ENCODE data around the gene ANKRD28. TPM values are rescaled to one million over a fixed set of nuclear protein-coding genes. Genes with fewer than 3 reads are reported as not detected.

The ANKRD28 gene
- total RNA-seq, 1 experiment from 2014 or later: 47.5 TPM

GRCh38 chr3:15673536-15673935 is 124.2 kb downstream of the ANKRD28 start:
- no TSS peak for BruUV-seq (replicated peaks)
- H3K9me2 ChIP-seq (ENCODE audit: insufficient read depth): no peaks in the 10 kb centered on the region
- H3K9me3 ChIP-seq (ENCODE audit: control insufficient read depth in 1 of 2, insufficient read depth in 1 of 2, low read depth in 1 of 2, low read length in 2 of 2): no peaks in the 10 kb centered on the region
- no peak for TF ChIP-seq ZFX (IDR thresholded peaks at IDR 0.05)
- TF ChIP-seq EGR1 (IDR thresholded peaks at IDR 0.05; ENCODE audit: low read depth): no peak
- no peak for TF ChIP-seq EZH2 (IDR thresholded peaks at IDR 0.05)
- no peak for TF ChIP-seq SIN3A (IDR thresholded peaks at IDR 0.05; ENCODE audit: low read depth)
- TF ChIP-seq CBX3 (IDR thresholded peaks at IDR 0.05; ENCODE audit: low read depth): no peak
- TF ChIP-seq YY1 (IDR thresholded peaks at IDR 0.05; ENCODE audit: extremely low read depth, insufficient replicate concordance, low read depth, low read length): no peak
- no peak for TF ChIP-seq CEBPB (IDR thresholded peaks at IDR 0.05; ENCODE audit: low read depth)
- TF ChIP-seq ZBTB33 (IDR thresholded peaks at IDR 0.05; ENCODE audit: extremely low read depth, insufficient replicate concordance, low read length): no peak
- no peak for TF ChIP-seq TCF7L2 (IDR thresholded peaks at IDR 0.05; ENCODE audit: borderline replicate concordance, extremely low read depth, insufficient read depth, insufficient read length)
- TF ChIP-seq, protein P1, sequence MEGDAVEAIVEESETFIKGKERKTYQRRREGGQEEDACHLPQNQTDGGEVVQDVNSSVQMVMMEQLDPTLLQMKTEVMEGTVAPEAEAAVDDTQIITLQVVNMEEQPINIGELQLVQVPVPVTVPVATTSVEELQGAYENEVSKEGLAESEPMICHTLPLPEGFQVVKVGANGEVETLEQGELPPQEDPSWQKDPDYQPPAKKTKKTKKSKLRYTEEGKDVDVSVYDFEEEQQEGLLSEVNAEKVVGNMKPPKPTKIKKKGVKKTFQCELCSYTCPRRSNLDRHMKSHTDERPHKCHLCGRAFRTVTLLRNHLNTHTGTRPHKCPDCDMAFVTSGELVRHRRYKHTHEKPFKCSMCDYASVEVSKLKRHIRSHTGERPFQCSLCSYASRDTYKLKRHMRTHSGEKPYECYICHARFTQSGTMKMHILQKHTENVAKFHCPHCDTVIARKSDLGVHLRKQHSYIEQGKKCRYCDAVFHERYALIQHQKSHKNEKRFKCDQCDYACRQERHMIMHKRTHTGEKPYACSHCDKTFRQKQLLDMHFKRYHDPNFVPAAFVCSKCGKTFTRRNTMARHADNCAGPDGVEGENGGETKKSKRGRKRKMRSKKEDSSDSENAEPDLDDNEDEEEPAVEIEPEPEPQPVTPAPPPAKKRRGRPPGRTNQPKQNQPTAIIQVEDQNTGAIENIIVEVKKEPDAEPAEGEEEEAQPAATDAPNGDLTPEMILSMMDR (IDR thresholded peaks at IDR 0.05 in 2 of 3, conservative IDR thresholded peaks at IDR 0.05 in 1 of 3; ENCODE audit: borderline replicate concordance in 1 of 3, insufficient read depth in 1 of 3, low read depth in 2 of 3, low read length in 2 of 3): no peak
- no peak overlapping the region for H2AFZ ChIP-seq (ENCODE audit: low read depth, low read length, poor library complexity, severe bottlenecking)
- peaks cover 13 to 21% of the 10 kb centered on the region in 2 experiments for H3K36me3 ChIP-seq (ENCODE audit: control insufficient read depth in 1 of 2, insufficient read depth in 2 of 2, low read length in 2 of 2)
- DNase-seq (ENCODE audit: low read depth, low spot score): no peak
- ChIA-PET RAD21 (ENCODE audit: low non-redundant PET in 1 of 2, low total read pairs in 2 of 2, uncharacterized antibody in 2 of 2, unreplicated experiment in 2 of 2) (no interaction called here), POLR2A (no interaction called here), CTCF (no interaction called here)
- H3K4me3 ChIP-seq (replicated peaks in 1 of 2; ENCODE audit: low read depth in 1 of 2, low read length in 2 of 2): no peak overlapping the region
- no peak for ATAC-seq
- H3K27me3 ChIP-seq (ENCODE audit: insufficient read depth, low read length): no peaks in the 10 kb centered on the region
- no peak overlapping the region for H3K9ac ChIP-seq (ENCODE audit: low read length)
- no peaks in the 10 kb centered on the region for H3K79me2 ChIP-seq (ENCODE audit: insufficient read depth, low read length)
- no peak overlapping the region for H3K27ac ChIP-seq (ENCODE audit: low read depth, low read length)
- no peaks in the 10 kb centered on the region for H4K20me1 ChIP-seq (ENCODE audit: insufficient read depth)
- H3K4me1 ChIP-seq (ENCODE audit: control insufficient read depth in 1 of 2, insufficient read depth in 2 of 2, low read length in 2 of 2): no peaks in the 10 kb centered on the region
- intact Hi-C loops (cut with micrococcal nuclease): no loop called here
- no peak overlapping the region for H3K4me2 ChIP-seq (ENCODE audit: low read length)
